Fibroblast of pulmonary artery (primary cell): ENCODE data around the gene HOXB8.

Experiments used
- DNase-seq: peaks from one replicate; pipeline ENCODE4 v3.0.0-alpha.2; 2010; ENCODE audit warnings: low read depth
- H3K4me3 ChIP-seq: replicated peaks from 2 replicates; pipeline ENCODE4 v1.5.1; 2011; ENCODE audit warnings: low read depth, mild to moderate bottlenecking, control low read depth, low read length, moderate library complexity
- CTCF ChIP-seq: IDR thresholded peaks from 2 replicates; pipeline ENCODE4 v1.5.1; 2011; ENCODE audit warnings: mild to moderate bottlenecking, control low read depth, low read length, inconsistent platforms; ENCODE audit errors: missing control alignments

The HOXB8 gene

DNA sequence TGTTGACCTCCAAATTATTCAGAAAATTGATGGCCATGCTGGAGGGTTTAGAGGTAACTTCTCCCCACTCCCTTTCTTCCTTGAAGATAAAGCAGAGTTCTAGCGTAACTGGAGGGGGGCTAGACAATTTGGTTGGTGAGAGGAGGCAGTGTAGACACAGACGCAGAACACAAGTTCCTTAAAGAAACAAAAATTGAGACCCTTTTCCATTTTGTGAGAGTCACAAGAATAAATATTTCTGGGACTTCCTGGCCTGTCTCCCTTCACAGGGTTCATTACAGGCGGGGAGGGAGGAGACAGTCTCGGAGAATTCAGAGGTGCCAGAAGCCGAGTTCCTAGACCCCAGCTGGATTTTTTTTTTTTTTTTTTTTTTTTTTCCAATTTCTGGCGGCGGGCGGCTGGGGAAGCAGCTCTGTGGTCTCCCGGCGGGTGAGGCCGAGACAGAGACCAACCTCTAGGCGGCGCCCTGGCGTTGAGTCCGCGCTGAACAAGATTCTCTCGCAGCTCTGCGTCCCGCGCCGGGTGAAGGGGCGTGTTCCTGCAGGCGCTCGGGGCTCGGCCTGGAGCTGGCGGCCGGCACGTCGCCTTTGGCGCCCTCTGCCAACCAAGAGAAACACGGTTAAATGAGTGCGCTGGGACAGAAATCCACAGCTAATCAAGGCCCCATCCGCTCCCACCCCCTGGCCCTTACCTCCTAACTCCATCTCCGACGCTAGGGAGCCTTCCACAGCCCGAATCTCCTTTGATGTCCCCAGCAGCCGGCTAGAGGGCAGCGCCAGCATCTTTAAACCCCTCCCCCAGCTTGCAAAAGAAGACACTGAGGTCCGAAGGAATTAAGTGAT, 21.3 kb upstream of the HOXB8 start:
- TF ChIP-seq CTCF: peak; percentile 48
- peak; percentile 59 for DNase-seq

DNA sequence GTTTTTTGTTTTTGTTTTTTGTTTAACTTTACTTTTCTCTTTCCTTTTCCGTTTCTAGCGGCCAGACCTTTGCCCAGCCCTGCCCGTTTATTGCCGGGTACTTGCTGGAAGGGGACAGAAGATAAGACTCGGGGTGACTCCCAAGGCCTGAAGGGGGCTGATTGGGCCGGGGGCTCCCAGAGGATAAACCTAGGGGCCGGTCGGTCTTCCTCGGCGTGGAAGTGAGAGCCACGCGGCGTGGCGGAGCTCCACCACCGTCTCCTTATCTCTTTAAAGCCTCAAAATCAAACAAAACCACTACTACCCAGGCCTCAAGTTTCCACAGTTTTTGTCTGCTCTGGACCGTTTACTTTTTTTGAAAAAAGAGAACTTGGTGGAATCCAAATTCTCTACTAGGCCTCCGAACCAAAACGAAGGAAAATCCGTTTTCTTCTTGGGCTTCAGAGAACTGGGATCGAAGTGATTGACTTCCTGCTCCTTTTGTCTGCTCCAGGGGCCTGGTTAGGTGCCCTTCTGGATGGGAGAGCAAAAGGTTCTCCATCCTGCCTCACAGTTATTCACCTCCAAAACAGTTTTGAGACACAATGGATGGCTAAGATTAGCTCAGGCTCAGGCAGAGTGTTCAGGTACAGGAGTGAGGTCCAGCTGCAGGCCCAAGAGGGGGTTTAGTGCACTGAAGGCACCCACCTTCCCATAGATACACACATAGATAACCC, 19.6 kb upstream of the HOXB8 start:
- no peak for TF ChIP-seq CTCF
- no peak overlapping the region for H3K4me3 ChIP-seq
- no peak for DNase-seq

More for the DNA sequence above, 21.3 kb upstream of the HOXB8 start:
- H3K4me3 ChIP-seq: no peak overlapping the region

DNA sequence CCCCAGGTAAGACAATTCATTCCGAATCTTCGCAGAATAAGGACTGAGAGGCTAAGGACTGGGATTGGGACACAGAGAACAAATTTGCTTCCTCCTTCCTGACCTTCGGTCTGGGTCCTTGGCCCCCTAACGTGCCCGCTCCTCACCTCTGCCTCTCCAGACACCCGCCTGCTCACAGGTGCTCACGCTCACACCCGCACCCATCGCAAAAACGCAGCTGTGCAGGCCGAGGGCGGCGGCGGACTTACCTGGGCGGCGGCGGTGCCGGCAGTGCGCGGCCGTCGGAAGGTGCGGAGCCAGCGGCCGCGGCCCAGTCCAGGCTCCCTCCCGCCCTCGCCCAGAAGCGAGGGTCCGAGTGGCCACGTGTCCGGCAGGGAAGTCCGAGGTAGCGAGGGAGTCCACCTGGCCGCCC, 18.2 kb upstream of the HOXB8 start:
- no peak overlapping the region for H3K4me3 ChIP-seq
- no peak for DNase-seq
- TF ChIP-seq CTCF: no peak

- DNase-seq: no peak
- H3K4me3 ChIP-seq: no peak overlapping the region
- TF ChIP-seq CTCF: no peak
These were observed 17.6 kb upstream of the HOXB8 start for GRCh38 chr17:48632579-48633265.

- no peak for DNase-seq
- no peak for TF ChIP-seq CTCF
- no peak overlapping the region for H3K4me3 ChIP-seq
These were observed 16.8 kb upstream of the HOXB8 start for GRCh38 chr17:48631693-48632578.
